Neutrophil (primary cell): ENCODE results near the gene R3HDM1.
"Not testable (repeated sequence)": the region's sequence is repeated elsewhere in the genome, so short reads cannot be mapped to it uniquely, and the experiment has no call there.

Experiments
- H3K27ac ChIP-seq: fragments of 200-600 bp; sonication (generic); 2 replicates; pipeline ENCODE4 v1.5.1; 2016; ENCODE audit warnings: mild to moderate bottlenecking, moderate library complexity
- H3K27me3 ChIP-seq: fragments of 200-600 bp; sonication (generic); 2 replicates; pipeline ENCODE4 v1.6.0; 2016; ENCODE audit warnings: mild to moderate bottlenecking
- H3K36me3 ChIP-seq: fragments of 200-600 bp; sonication (generic); 2 replicates; pipeline ENCODE4 v1.5.1; 2017
- H3K4me1 ChIP-seq, 2 experiments: fragments of 200-600 bp in 1 of 2; sonication (generic) in 1 of 2; 1 replicate in 1 of 2; 2 replicates in 1 of 2; pipeline versions ENCODE4 v1.5.1 to v1.6.1; 2013 to 2016; ENCODE audit warnings: low read depth in 1 of 2, low read length in 1 of 2, mild to moderate bottlenecking in 1 of 2, moderate library complexity in 1 of 2; ENCODE audit not compliant: control insufficient read depth in 1 of 2, insufficient read depth in 1 of 2
- H3K4me3 ChIP-seq, 2 experiments: fragments of 200-600 bp in 1 of 2; sonication (generic) in 1 of 2; 1 replicate in 1 of 2; 2 replicates in 1 of 2; pipeline ENCODE4 v1.5.1; 2013 to 2016; ENCODE audit warnings: low read depth in 1 of 2, low read length in 1 of 2, mild to moderate bottlenecking in 1 of 2, moderate library complexity in 1 of 2
- H3K9me3 ChIP-seq: fragments of 200-600 bp; sonication (generic); 2 replicates; pipeline ENCODE4 v1.5.1; 2016
- TF ChIP-seq, protein P1 (sequence below): fragments of 200-600 bp; sonication (generic); IDR thresholded peaks from 2 replicates; pipeline ENCODE4 v1.5.1; 2016; ENCODE audit warnings: antibody characterized with exemption

Gene R3HDM1

DNA sequence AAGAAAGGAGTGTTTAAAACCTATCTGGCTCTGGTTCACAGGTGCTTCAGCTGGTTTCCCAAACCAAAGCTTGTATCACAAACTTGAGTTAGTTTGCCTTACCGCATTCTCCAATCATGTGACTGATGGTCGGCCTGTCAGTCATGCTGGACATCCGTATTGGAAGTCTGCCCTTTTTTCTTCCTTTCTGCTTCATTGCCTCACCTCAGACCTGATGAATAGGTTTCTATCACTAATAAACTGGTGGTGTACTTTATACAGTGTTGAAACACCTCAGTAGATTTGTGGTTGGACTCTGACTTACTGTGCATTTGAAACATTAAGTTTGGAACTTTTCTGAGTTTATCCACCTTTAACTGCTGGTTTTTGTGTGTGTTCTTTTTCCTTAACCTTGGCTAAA lies 84.1 kb downstream of the R3HDM1 start:
- no peaks in the 10 kb centered on the region for H3K36me3 ChIP-seq
- H3K27me3 ChIP-seq: no peaks in the 10 kb centered on the region
- H3K9me3 ChIP-seq: no peaks in the 10 kb centered on the region
- TF ChIP-seq, protein P1, sequence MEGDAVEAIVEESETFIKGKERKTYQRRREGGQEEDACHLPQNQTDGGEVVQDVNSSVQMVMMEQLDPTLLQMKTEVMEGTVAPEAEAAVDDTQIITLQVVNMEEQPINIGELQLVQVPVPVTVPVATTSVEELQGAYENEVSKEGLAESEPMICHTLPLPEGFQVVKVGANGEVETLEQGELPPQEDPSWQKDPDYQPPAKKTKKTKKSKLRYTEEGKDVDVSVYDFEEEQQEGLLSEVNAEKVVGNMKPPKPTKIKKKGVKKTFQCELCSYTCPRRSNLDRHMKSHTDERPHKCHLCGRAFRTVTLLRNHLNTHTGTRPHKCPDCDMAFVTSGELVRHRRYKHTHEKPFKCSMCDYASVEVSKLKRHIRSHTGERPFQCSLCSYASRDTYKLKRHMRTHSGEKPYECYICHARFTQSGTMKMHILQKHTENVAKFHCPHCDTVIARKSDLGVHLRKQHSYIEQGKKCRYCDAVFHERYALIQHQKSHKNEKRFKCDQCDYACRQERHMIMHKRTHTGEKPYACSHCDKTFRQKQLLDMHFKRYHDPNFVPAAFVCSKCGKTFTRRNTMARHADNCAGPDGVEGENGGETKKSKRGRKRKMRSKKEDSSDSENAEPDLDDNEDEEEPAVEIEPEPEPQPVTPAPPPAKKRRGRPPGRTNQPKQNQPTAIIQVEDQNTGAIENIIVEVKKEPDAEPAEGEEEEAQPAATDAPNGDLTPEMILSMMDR: no peak
- no peak overlapping the region for H3K4me3 ChIP-seq
- no peak overlapping the region for H3K27ac ChIP-seq
- no peaks in the 10 kb centered on the region for H3K4me1 ChIP-seq

DNA sequence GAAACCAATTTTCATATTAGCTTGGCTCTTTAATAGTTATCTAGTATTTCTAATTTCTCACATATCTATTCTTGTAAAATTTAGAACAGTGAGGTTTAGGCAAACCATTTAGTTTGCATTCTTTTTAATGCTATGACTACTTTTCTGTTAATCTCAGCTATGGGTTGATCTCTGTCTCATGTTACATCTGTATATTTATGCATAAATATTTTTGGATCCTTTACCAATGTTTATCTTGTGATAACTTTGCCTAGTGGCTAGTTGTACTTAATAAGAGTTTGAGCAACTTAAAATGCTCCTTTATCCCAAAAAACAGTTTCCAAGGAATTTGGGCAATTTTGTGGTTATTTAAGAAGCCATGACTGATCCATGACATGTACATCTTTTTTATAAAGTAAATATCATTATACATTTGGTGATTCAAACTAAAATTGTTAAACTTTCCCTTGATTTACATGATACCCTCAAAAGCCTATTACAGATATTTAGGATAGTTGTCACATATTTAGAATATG lies 86.3 kb downstream of the R3HDM1 start:
- Histone ChIP-seq H3K27ac (no peak overlapping the region), H3K36me3 (peaks cover 4% of the 10 kb centered on the region), H3K4me3 (no peak overlapping the region), H3K9me3 (no peaks in the 10 kb centered on the region), H3K27me3 (no peaks in the 10 kb centered on the region), H3K4me1 (no peaks in the 10 kb centered on the region)
- TF ChIP-seq, protein P1: no peak

DNA sequence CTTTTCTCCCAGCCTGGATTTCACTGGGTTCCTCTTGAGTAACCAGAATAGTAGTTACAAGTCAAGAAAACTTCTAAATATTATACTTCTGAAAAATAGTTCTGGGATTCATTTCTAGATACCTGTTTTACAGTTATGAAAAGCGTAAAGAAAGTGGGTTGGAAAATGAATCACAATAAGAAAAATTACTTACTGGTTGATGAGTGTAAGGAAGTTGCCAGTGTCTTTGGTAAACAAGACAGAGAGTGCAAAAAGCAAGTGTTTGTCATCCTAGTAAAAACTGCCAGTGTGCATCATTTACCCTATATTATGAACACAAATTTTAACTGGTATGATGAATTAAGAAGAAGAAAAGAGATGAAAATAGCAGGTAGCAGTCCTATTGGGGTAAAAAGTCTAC lies 88.9 kb downstream of the R3HDM1 start:
- no peaks in the 10 kb centered on the region for H3K9me3 ChIP-seq
- TF ChIP-seq, protein P1: no peak
- no peaks in the 10 kb centered on the region for H3K27me3 ChIP-seq
- H3K4me3 ChIP-seq: no peak overlapping the region
- H3K4me1 ChIP-seq: no peaks in the 10 kb centered on the region
- peaks cover 4% of the 10 kb centered on the region for H3K36me3 ChIP-seq
- H3K27ac ChIP-seq: no peak overlapping the region

GRCh38 chr2:135629520-135629919 lies 98.2 kb downstream of the R3HDM1 start:
- Histone ChIP-seq H3K36me3 (peaks cover 23% of the 10 kb centered on the region), H3K9me3 (no peaks in the 10 kb centered on the region)
- TF ChIP-seq, protein P1: no peak

DNA sequence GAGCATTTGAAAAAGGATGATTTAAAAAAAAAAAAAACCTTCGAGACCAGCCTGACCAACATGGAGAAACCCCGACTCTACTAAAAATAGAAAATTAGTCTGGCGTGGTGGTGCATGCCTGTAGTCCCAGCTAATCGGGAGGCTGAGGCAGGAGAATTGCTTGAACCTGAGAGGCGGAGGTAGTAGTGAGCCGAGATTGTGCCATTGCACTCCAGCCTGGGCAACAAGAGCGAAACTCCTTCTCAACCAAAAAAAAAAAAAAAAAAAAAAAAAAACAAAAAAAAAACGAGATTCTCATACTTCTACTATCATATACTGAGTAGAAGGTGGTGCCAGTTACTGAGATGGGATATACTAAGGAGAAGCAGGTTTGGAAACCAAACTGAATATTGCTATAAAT lies 98.8 kb downstream of the R3HDM1 start:
- H3K27me3 ChIP-seq, H3K27ac ChIP-seq, H3K9me3 ChIP-seq, H3K4me1 ChIP-seq, H3K4me3 ChIP-seq: not testable (repeated sequence)
- H3K36me3 ChIP-seq: peaks cover 23% of the 10 kb centered on the region

More at GRCh38 chr2:135629520-135629919, 98.2 kb downstream of the R3HDM1 start:
- H3K4me3 ChIP-seq: no peak overlapping the region
- H3K27me3 ChIP-seq: no peaks in the 10 kb centered on the region
- no peaks in the 10 kb centered on the region for H3K4me1 ChIP-seq
- no peak overlapping the region for H3K27ac ChIP-seq

DNA sequence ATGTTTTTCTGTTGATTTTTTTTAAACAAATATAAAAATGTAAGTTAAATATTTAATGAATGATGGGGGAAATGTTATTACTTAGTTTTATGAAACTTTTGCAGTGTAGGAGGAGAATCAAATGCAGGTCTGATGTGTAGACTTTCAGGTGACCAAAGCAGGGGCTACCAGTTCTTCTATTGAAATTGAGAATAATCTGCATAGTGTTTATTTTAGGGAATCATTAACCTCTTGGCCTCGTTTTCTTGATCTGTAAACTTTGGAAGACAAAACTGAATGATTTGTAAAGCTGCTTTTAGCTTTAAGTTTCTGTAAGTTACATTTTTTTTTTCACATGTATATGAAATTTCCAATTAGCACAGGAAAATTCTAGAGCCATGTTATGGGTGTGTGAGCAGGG lies 99.2 kb downstream of the R3HDM1 start:
- H3K27me3 ChIP-seq: no peaks in the 10 kb centered on the region
- TF ChIP-seq, protein P1: no peak
- H3K36me3 ChIP-seq: peaks cover 23% of the 10 kb centered on the region
- H3K27ac ChIP-seq: no peak overlapping the region
- no peak overlapping the region for H3K4me3 ChIP-seq
- H3K4me1 ChIP-seq: no peaks in the 10 kb centered on the region
- no peaks in the 10 kb centered on the region for H3K9me3 ChIP-seq
